Pulmonary artery endothelial cell (primary cell): ENCODE measurements around the gene LANCL3. TPM values are rescaled to one million over a fixed set of nuclear protein-coding genes. Genes with fewer than 3 reads are reported as not detected.

ENCODE experiments used
- DNase-seq: peaks from one replicate; pipeline ENCODE4 v3.0.0-alpha.2; 2011; ENCODE audit warnings: low read depth, low spot score
- total RNA-seq: library from RNA; depleted of rRNA; stranded (reverse); fragments of >200 nt; gene quantifications from 2 replicates; pipeline ENCODE4 v1.2.3, GENCODE V29; 2014

The LANCL3 gene
- total RNA-seq, 1 donor from 2014 or later = 0.99 TPM

- no peak for DNase-seq
Measured at GRCh38 chrX:37679230-37679629, 107.8 kb downstream of the LANCL3 start.

DNA sequence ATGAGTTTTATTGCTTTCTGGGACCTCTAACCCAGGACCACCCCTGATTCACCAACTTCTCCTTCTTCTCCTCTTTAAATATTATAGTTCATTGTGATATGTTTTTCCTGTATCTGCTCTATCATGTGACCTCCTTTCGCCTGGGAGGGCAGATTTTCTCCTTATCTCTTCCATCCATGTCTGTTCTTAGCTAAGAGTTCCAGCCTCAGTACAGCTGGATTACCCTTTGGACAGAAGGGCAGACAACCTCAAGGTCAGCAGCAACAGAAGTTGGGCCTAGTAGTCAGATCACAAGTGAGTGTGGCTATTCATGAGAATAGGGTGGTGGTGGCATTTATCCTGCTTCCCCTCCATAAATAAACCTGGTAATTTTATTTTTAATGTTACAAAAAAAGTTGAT is 108.4 kb downstream of the LANCL3 start:
- DNase-seq = no peak

DNA sequence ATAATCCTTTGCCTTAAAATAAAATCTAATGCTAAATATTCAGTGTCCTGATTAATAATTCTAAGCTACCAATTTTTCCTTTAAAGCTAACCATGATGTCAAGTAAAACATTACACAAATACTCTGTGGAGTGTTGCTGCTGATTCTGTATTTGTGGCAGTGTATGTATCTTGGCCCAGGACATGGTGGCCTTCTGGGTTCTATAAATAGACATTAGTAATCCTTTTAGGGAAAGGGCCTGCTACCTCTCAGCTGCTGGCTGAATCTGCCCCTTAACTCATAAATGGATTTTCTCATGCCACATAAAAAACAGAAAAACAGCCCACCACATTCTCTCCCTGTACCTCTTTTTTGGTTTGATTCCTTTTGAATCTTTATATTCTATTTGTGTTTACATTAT is 113.0 kb downstream of the LANCL3 start:
- DNase-seq = no peak

DNA sequence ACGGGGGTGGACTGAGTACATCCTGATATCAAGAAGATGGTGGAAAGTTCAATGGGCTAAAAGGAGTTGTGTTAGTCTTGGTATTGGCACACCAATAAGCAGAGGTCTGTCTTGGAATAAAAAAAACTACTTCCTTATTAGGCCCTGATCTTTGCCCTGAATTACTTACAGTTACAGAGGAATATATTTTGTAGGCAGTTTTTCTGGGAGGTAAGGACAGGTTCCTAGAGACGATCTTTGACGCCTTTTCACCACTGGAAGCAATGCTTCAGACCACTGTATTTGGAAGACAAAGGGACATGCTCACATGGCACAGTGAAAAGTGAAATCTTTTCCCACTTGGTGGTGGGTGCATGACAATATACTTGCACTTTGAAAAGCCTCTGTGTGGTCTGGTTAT is 113.5 kb downstream of the LANCL3 start:
- DNase-seq = no peak

DNA sequence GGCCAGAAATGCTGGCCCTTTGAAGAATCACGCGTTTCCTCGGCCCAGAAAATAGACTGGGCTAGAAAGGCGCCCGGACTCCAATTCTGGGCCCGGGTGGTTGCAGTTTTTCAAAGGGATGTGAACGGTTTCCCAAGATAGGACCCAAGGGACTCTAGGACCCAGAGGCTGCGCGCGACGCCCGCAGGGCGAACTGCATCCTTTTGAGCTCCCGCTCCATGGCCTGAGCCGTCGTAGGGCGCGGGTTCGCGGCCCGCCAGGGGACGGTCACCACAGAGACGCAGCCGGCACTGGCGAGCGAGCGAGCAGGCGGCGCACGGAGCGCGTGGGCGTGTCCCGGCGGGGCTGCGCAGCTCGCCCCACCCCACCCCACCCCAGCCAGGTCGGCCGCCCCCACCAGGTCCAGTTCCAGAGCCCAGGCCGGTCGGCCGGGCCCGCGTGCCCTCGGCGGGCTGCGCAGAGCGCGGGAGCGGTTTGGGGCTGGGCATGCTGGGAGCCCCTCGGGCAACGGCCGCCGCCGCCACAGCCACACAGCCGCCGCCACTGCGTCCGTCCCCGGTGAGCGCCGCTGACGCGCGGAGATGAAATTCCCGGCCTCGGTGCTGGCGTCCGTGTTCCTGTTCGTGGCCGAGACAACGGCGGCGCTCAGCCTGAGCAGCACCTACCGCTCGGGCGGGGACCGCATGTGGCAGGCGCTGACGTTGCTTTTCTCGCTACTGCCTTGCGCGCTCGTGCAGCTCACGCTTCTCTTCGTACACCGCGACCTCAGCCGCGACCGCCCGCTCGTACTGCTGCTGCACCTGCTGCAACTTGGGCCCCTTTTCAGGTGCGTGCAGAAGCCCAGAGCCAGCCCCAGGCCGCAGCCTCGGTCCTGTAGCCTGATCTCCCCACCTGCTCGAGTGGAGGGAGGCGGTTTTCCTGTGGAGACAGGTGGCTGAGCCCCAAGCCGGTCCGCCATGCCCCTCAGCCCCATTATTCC is 114.2 kb downstream of the LANCL3 start, which contains the start of gene XK:
XK (plus strand) TSS at position 411 of the 979 bp plus-strand sequence; CDS start at position 582, 171 bp downstream.
- no peak for DNase-seq

DNA sequence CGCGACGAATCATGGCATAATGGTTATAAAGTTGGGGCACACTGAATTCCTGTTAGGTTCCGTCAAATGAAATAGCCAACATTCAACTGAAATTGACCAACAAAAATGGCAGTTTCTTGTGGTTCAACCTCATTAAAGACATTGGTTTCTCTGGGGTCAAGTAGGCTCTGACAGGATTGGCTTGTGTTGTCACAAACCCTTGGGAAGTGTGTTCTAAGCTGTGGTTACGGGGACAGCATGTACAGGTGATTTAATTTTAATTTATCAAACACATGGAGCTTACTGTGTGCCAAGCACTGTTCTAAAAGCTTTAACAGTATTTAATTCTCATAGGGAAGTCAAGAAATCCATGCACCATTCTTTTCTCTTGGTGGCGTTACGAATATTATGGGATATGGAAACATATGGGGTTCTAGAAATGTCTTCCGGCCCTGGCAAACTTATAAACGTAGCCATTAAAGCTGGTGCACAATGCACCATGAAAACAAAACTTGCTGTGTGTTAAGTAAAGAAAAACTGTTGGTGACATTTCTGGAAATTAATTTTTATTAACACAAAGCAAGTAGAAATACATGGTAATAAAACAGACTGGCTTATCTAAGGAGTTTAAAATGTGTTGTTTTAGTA is 115.0 kb downstream of the LANCL3 start:
- DNase-seq = no peak

GRCh38 chrX:37686996-37687395 is 115.5 kb downstream of the LANCL3 start:
- no peak for DNase-seq

GRCh38 chrX:37690119-37690518 is 118.7 kb downstream of the LANCL3 start:
- DNase-seq = no peak

GRCh38 chrX:37692918-37693317 is 121.5 kb downstream of the LANCL3 start:
- DNase-seq = no peak

- no peak for DNase-seq
Measured at GRCh38 chrX:37697169-37697760, 125.8 kb downstream of the LANCL3 start.

DNA sequence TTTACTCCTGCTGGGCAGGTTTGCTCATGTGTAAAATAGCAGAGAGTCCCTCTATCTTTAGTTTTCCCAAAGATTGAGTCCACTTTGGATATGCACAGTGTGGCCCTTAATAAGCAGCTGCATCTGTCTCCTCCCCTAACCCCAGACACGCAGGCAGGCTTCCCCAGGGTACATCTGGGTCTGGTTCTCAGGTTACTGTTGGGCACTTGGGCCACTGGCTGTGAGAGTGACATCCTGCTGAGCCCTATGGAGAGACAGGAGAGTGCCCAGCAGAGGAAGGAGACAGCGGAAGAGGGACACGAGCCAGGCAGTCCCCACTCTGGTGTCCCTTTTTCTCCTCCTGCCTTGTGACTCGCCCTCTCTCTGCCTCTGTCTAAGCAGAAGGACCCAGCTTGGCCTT is 130.1 kb downstream of the LANCL3 start:
- DNase-seq = no peak

- no peak for DNase-seq
Measured at GRCh38 chrX:37711991-37712390, 140.5 kb downstream of the LANCL3 start.

DNA sequence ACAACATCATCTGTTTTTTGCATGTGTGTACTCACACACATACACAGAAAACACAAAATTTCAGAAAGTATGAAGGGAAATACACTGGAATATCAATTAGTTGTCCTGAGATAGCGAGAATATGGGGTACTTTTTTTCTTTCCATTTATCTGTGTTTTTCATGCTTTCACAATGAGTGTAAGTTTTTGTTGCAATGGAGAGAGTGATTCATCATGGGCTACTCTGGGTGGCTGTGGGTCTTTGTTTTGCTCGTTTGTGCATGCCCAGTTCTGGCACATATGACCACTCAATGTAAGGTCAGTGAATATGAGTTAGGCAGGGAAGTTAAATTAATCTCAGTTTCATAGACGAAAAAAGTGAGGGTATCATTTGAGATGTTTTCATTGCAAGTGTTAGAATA is 141.0 kb downstream of the LANCL3 start:
- no peak for DNase-seq

DNA sequence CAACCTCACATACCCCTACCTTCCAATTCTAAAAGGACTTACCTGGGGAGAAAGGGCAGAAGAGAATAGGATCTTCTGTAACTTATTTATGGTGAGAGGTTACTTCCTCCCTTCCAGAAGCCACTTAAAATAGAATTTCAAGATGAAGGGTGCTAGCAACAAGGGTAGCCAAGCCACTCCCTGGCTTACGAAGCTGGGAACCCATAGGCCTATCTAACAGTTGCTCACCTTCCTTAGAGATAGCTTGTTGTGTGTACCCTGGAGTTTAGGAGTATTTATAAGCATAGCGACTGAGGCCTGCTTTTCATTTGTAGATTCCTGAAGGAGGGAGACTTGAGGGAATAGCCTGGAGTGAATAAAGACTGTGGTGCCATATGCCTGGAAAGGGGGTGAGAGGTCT is 143.0 kb downstream of the LANCL3 start:
- DNase-seq = no peak

GRCh38 chrX:37716602-37717001 is 145.1 kb downstream of the LANCL3 start:
- no peak for DNase-seq

DNA sequence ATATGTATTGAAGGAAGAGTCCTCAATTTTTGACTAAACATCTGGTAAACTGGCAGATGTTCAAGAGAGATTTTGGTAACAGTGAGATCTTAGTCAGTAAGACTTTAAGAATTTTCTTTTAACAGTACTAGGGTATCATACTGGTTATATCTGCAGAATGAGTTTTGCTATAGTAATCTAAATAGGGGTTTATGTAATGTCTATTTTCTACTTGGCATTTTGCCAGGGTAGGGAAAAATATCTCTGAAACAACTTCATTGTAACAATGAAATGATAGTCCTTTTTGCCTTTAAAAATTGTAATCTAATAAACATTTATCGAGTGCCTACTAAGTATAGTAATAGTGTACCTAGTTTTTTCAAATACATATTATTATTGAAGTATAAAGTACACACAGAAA is 146.2 kb downstream of the LANCL3 start:
- DNase-seq = no peak

- DNase-seq = no peak
Measured at GRCh38 chrX:37722595-37722994, 151.1 kb downstream of the LANCL3 start.

DNA sequence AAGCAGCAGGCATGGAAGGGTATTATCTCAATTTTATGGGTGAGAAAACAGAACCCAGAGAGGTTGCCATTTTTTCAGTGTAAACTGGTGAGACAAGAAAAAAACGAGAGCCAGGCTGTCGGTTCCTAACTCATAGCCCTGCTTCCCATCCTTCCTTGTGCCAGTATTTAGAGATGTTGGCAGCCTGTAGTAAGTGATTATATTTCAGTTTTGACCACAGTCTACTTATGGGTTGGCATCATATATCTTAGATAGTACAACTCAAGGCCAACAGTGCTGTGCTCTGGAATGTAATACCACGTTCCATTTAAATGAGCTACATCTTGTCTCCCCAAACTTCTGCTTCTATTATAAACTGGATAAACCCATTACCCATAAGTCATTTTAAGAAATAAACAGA is 154.9 kb downstream of the LANCL3 start:
- no peak for DNase-seq
